Endodermal cell (in vitro differentiated cells): ENCODE results near the gene PRRC2B. TPM values are rescaled to one million over a fixed set of nuclear protein-coding genes. Genes with fewer than 3 reads are reported as not detected.
A peak's percentile ranks its signal among the peaks of the same experiment; 100 is the strongest.

Source experiments
- DNase-seq: peaks from one replicate; pipeline ENCODE4 v3.0.0-alpha.2; 2017
- H3K27ac ChIP-seq: 2 replicates; pipeline ENCODE4 v1.5.1; 2013; ENCODE audit warnings: mild to moderate bottlenecking, low read depth, low read length, moderate library complexity
- H3K27me3 ChIP-seq: 2 replicates; pipeline ENCODE4 v1.6.1; 2013; ENCODE audit warnings: mild to moderate bottlenecking, low read length, moderate library complexity; ENCODE audit not compliant: insufficient read depth, control insufficient read depth, poor library complexity, severe bottlenecking
- H3K36me3 ChIP-seq: 2 replicates; pipeline ENCODE4 v1.7.0; 2013; ENCODE audit warnings: mild to moderate bottlenecking, low read length, moderate library complexity; ENCODE audit not compliant: control insufficient read depth, insufficient read depth
- H3K4me1 ChIP-seq: one replicate; pipeline ENCODE4 v1.7.0; 2013; ENCODE audit warnings: low read length; ENCODE audit not compliant: control insufficient read depth, insufficient read depth
- H3K4me3 ChIP-seq: 2 replicates; pipeline ENCODE4 v1.5.1; 2013; ENCODE audit warnings: mild to moderate bottlenecking, low read length, moderate library complexity
- H3K9ac ChIP-seq: 2 replicates; pipeline ENCODE4 v1.6.1; 2013; ENCODE audit warnings: mild to moderate bottlenecking, low read length, moderate library complexity; ENCODE audit not compliant: poor library complexity, severe bottlenecking; ENCODE audit errors: extremely low read depth
- H3K9me3 ChIP-seq: 2 replicates; pipeline ENCODE4 v1.6.1; 2013; ENCODE audit warnings: mild to moderate bottlenecking, low read length, moderate library complexity; ENCODE audit not compliant: control insufficient read depth
- H3K27ac Mint-ChIP-seq: 2 replicates; pipeline ENCODE4 v1.8.0; 2020; ENCODE audit warnings: mixed read lengths
- H3K27me3 Mint-ChIP-seq: 2 replicates; pipeline ENCODE4 v1.8.0; 2021; ENCODE audit warnings: mild to moderate bottlenecking, mixed read lengths; ENCODE audit not compliant: insufficient read depth
- H3K36me3 Mint-ChIP-seq: 2 replicates; pipeline ENCODE4 v1.8.0; 2020; ENCODE audit warnings: low read depth, mixed read lengths
- H3K4me1 Mint-ChIP-seq: 2 replicates; pipeline ENCODE4 v1.8.0; 2020; ENCODE audit warnings: mixed read lengths
- H3K4me3 Mint-ChIP-seq: 2 replicates; pipeline ENCODE4 v1.8.0; 2020; ENCODE audit warnings: mild to moderate bottlenecking, moderate library complexity, mixed read lengths
- H3K9me3 Mint-ChIP-seq: 2 replicates; pipeline ENCODE4 v1.8.0; 2020; ENCODE audit warnings: mild to moderate bottlenecking, mixed read lengths
- WGBS, 2 experiments: methylation state at CpG; one replicate each; pipeline versions ENCODE4 v1.1.5 to v1.1.7; 2013; ENCODE audit warnings: missing lambda C conversion rate in 2 of 2, mixed read lengths in 1 of 2; ENCODE audit not compliant: insufficient coverage in 1 of 2, insufficient read length in 1 of 2; 5-methylcytosine and 5-hydroxymethylcytosine counted together
- total RNA-seq, 2 donors: library from RNA; stranded (reverse); fragmentation: NEBNext Ultra II Directional in 1 of 2; extraction: Animal tissue kit (Norgen Biotek cat#: 25700) in 1 of 2; gene quantifications; 2 replicates in 1 of 2; 3 replicates in 1 of 2; pipeline ENCODE4 v1.2.1, GENCODE V29; 2021
- TF ChIP-seq, protein P1 (sequence below): fragments of 200-600 bp; sonication (generic); conservative IDR thresholded peaks from 2 replicates; pipeline ENCODE4 v1.5.0; 2021; ENCODE audit warnings: antibody characterized with exemption, mild to moderate bottlenecking

PRRC2B gene
- total RNA-seq, 2 donors from 2014 or later = 309 to 334 TPM

DNA sequence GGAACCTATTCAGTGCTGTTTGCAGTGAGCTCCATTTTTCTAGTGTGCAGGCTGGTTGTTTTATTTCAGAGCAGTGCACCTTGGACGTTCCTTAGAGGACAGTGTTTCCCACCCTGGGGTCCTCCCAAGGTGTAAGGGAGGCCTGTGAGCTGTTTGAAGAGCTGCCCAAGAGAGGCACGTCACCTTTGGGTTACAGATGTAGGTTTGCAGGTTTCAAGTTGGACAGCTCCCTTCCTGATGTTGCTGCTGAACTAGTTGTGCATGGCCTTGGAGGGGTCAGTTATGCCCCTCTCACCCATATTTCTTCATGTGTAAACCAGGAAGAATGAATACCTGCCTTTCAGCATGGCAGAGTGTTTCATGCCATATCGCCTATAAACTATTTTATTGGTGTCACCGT, 74.1 kb downstream of the PRRC2B start:
- H3K36me3 ChIP-seq = peaks cover 93% of the 10 kb centered on the region

DNA sequence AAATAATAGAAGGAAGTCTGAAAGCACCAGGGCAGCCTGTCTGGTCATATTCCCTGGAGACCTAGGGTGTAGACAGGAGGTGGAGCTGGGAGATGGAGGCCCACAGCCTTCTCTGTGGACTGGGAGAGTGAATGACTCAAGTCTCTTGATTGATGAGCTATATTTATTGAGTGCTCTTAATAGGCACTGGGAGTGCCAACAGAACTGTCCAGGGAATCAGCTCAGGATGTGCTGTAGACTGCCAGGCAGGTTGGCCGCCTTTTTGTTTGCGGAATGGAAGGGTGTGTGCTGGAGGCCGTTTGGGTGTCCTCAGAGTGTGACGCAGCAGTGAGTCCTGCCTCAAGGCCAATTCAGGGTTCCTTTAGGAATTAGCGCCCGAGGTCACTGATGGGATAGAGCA, 75.5 kb downstream of the PRRC2B start:
- Histone ChIP-seq H3K27me3 (no peaks in the 10 kb centered on the region), H3K4me3 (no peak overlapping the region), H3K36me3 (peaks cover 93% of the 10 kb centered on the region), H3K9me3 (no peaks in the 10 kb centered on the region), H3K27ac (no peak overlapping the region), H3K9ac (no peak overlapping the region), H3K4me1 (no peaks in the 10 kb centered on the region)
- 95 to 97% methylated on average over 6 of the region's 6 CpGs for WGBS, 2 experiments
- no peaks in the 10 kb centered on the region for H3K4me1 Mint-ChIP-seq
- H3K9me3 Mint-ChIP-seq = no peaks in the 10 kb centered on the region
- peaks cover 90% of the 10 kb centered on the region for H3K36me3 Mint-ChIP-seq
- DNase-seq = no peak
- H3K4me3 Mint-ChIP-seq = no peak overlapping the region
- H3K27ac Mint-ChIP-seq = peak overlapping the region; percentile 44
- TF ChIP-seq, protein P1, sequence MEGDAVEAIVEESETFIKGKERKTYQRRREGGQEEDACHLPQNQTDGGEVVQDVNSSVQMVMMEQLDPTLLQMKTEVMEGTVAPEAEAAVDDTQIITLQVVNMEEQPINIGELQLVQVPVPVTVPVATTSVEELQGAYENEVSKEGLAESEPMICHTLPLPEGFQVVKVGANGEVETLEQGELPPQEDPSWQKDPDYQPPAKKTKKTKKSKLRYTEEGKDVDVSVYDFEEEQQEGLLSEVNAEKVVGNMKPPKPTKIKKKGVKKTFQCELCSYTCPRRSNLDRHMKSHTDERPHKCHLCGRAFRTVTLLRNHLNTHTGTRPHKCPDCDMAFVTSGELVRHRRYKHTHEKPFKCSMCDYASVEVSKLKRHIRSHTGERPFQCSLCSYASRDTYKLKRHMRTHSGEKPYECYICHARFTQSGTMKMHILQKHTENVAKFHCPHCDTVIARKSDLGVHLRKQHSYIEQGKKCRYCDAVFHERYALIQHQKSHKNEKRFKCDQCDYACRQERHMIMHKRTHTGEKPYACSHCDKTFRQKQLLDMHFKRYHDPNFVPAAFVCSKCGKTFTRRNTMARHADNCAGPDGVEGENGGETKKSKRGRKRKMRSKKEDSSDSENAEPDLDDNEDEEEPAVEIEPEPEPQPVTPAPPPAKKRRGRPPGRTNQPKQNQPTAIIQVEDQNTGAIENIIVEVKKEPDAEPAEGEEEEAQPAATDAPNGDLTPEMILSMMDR = no peak
- H3K27me3 Mint-ChIP-seq = no peaks in the 10 kb centered on the region

More for the DNA sequence above, 74.1 kb downstream of the PRRC2B start:
- no peak for DNase-seq
- peaks cover 88% of the 10 kb centered on the region for H3K36me3 Mint-ChIP-seq
- no peaks in the 10 kb centered on the region for H3K27me3 Mint-ChIP-seq
- H3K27ac Mint-ChIP-seq = no peak overlapping the region
- Histone ChIP-seq H3K27me3 (no peaks in the 10 kb centered on the region), H3K4me3 (no peak overlapping the region), H3K9me3 (no peaks in the 10 kb centered on the region), H3K27ac (no peak overlapping the region), H3K4me1 (no peaks in the 10 kb centered on the region), H3K9ac (no peak overlapping the region)
- H3K4me3 Mint-ChIP-seq = no peak overlapping the region
- TF ChIP-seq, protein P1 = no peak
- no peaks in the 10 kb centered on the region for H3K9me3 Mint-ChIP-seq
- whole genome bisulfite sequencing, 2 experiments = 84 to 100% methylated on average over 2 to 3 of the region's 4 CpGs
- no peaks in the 10 kb centered on the region for H3K4me1 Mint-ChIP-seq

DNA sequence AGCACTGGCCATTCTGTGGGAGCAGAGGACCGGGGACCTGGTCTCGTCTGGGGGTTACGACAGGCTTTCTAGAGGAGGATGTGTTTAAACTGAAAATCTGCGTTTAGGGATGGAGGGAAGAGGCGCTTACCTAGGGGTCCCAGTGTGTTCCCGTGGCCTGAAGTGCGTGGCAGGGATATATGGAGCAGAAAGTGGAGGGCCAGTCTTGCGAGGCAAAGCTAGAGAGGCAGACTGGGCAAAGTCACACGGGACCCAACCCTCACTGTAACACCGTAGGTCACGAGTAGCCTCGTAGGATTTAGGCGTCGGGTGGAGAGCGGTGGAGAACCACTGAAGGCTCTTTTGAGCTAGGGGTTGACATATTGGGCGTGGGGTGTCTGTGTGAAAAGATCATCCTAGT, 76.1 kb downstream of the PRRC2B start:
- peak overlapping the region; percentile 12 for H3K27ac ChIP-seq
- no peaks in the 10 kb centered on the region for H3K4me1 ChIP-seq
- H3K9me3 ChIP-seq = no peaks in the 10 kb centered on the region
- H3K36me3 Mint-ChIP-seq = peaks cover 90% of the 10 kb centered on the region
- no peak overlapping the region for H3K9ac ChIP-seq
- no peaks in the 10 kb centered on the region for H3K27me3 ChIP-seq
- no peaks in the 10 kb centered on the region for H3K4me1 Mint-ChIP-seq
- WGBS, 2 experiments = 96 to 97% methylated on average over 16 of the region's 16 CpGs
- H3K27ac Mint-ChIP-seq = peak overlapping the region; percentile 44
- TF ChIP-seq, protein P1 = no peak
- H3K36me3 ChIP-seq = peaks cover 93% of the 10 kb centered on the region
- no peak for DNase-seq
- H3K27me3 Mint-ChIP-seq = no peaks in the 10 kb centered on the region
- no peak overlapping the region for H3K4me3 ChIP-seq
- H3K9me3 Mint-ChIP-seq = no peaks in the 10 kb centered on the region
- H3K4me3 Mint-ChIP-seq = no peak overlapping the region
